Measurements from ENCODE around the gene USHBP1. TPM values are rescaled to one million over a fixed set of nuclear protein-coding genes. Genes with fewer than 3 reads are reported as not detected.
"Not testable (repeated sequence)": the region's sequence is repeated elsewhere in the genome, so short reads cannot be mapped to it uniquely, and the experiment has no call there.

The USHBP1 gene
- total RNA-seq, 2 donors from 2014 or later = 0.19 to 0.46 TPM

DNA sequence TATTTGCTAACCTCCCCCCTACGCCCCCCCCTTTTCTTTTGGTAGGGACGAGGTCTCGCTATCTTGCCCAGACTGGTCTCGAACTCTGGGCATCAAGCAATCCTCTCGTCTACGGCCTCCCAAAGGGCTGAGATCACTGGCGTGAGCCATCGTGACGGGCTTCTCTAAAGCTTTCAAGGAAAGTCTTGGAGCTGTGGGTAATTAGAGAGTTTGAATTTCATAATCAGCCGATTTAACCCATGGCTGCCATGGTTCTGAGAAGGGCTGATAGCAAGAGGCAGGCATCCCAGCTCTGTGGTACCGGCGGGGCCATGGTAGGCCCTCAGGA lies 39.4 kb upstream of the USHBP1 start:
- Mint-ChIP-seq H3K27me3 (ENCODE audit: low read depth) (no peaks in the 10 kb centered on the region), H3K27ac (no peak overlapping the region), H3K36me3 (ENCODE audit: insufficient read depth in 2 of 2) (no peaks in the 10 kb centered on the region), H3K4me1 (ENCODE audit: low read depth) (peaks cover 45% of the 10 kb centered on the region), H3K9me3 (no peaks in the 10 kb centered on the region), H3K4me3 (peak overlapping the region; percentile 78 to 80)
- no peak for DNase-seq
- no peak for ATAC-seq (replicated peaks in 1 of 2)

DNA sequence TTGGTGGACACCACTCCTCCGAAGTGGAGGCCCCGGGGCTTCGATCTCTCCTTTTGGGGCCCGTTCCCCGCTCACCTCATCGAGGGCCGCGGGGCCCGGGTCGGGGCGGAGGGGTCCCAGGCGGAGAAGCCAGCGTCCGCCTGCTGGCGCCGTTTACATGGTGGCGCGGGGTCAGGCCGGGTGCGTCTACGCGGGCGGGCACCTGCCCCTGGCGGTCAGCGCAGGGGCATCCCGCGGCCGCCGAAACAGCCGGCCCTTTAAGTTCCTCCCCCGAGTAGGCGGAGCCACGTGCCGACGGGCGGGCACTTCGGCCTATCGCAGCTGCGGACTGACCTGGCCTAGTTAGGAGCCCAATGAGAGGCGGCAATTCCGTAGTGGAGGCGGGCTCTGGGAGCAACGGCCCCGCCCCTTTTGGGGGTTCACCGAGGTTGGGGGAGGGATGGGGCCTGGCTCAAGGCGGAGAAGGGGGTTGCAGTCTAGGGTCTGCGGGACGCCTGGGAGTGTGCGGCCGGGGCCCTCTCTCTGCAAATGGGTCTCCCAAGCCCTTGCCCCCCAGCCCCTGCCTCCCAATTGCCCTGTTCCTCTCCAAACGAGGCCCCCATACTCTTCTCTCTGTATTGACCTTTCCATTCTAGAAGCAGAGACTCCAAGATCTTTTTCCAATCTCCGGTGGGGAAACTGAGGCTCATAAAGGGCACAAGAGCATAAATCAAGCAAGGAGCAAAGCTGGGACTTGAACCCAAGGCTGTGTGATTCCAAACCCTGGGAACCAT lies 38.8 kb upstream of the USHBP1 start, which contains the start of gene ABHD8:
Gene ABHD8, minus strand, starts transcription at position 259 of the 773 bp plus-strand sequence. CDS start 1,809 bp downstream, outside the sequence.
- Mint-ChIP-seq H3K27ac (no peak within 1 kb of the TSS), H3K36me3 (ENCODE audit: insufficient read depth in 2 of 2) (no peaks in the 10 kb centered on the region), H3K4me1 (ENCODE audit: low read depth) (peaks cover 43% of the 10 kb centered on the region), H3K9me3 (no peaks in the 10 kb centered on the region), H3K27me3 (ENCODE audit: low read depth) (no peaks in the 10 kb centered on the region), H3K4me3 (peak within 1 kb of the TSS; percentile 78 to 94)
- DNase-seq (peak; percentile 97 to 98), ATAC-seq (replicated peaks in 1 of 2) (peak; percentile 73 to 76)

DNA sequence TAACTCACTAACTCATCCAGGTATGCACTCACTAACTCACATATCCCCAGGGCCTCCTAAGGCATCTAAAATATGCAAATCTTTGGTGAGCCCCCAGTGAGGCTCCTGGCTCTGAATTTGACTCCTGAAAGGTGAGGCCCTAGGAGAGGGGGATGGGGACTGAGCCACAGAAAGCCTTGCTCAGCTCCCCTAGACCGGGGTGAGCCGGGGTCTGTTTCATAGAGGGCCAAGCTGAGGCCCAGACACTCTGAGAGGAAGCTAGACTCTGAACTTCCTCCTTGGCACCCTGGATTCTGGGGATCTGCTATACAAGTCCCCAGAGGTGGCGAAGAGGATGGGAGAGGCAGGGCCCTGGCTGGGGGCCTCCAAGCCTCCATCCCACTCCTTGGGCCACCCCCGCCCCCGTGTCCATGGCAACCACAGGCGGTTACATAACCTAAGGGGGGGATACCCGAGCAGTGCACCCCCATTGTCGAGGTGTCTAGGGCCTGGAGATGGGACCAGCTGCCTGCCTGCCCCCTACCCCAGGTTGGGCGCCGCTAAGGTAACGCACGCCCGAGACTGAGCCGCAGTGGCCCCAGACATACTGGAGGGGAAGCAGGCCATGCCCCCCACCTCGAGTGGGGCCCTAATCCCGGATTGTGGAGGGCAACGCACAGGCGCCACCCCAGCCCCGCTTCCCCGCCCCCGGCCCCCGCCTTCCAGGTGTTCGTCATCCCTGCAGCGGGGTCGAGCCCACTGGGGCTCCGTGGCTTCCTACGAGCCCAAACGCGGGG lies 38.0 kb upstream of the USHBP1 start:
- peaks cover 0 to 3% of the 10 kb centered on the region in 2 donors for H3K36me3 Mint-ChIP-seq (ENCODE audit: insufficient read depth in 2 of 2)
- no peaks in the 10 kb centered on the region for H3K9me3 Mint-ChIP-seq
- peaks cover 37% of the 10 kb centered on the region for H3K4me1 Mint-ChIP-seq (ENCODE audit: low read depth)
- H3K4me3 Mint-ChIP-seq = peak overlapping the region; percentile 78 to 80
- ATAC-seq (replicated peaks in 1 of 2) (peak in 1 of 2 donors; percentile 2), DNase-seq (no peak)
- no peak overlapping the region for H3K27ac Mint-ChIP-seq
- H3K27me3 Mint-ChIP-seq (ENCODE audit: low read depth) = no peaks in the 10 kb centered on the region

- H3K36me3 Mint-ChIP-seq (ENCODE audit: insufficient read depth in 2 of 2) = peaks cover 0 to 3% of the 10 kb centered on the region in 2 donors
- no peak overlapping the region for H3K27ac Mint-ChIP-seq
- ATAC-seq (replicated peaks in 1 of 2) (no peak), DNase-seq (no peak)
- no peak overlapping the region for H3K4me3 Mint-ChIP-seq
- H3K4me1 Mint-ChIP-seq (ENCODE audit: low read depth) = peaks cover 31% of the 10 kb centered on the region
- no peaks in the 10 kb centered on the region for H3K9me3 Mint-ChIP-seq
- H3K27me3 Mint-ChIP-seq (ENCODE audit: low read depth) = no peaks in the 10 kb centered on the region
Measured at GRCh38 chr19:17300992-17301619, 36.6 kb upstream of the USHBP1 start.

GRCh38 chr19:17296976-17297375 lies 32.4 kb upstream of the USHBP1 start:
- Mint-ChIP-seq H3K4me1 (ENCODE audit: low read depth) (peaks cover 21% of the 10 kb centered on the region), H3K36me3 (ENCODE audit: insufficient read depth in 2 of 2) (peaks cover 0 to 3% of the 10 kb centered on the region in 2 donors), H3K27ac (no peak overlapping the region), H3K9me3 (no peaks in the 10 kb centered on the region), H3K4me3 (no peak overlapping the region), H3K27me3 (ENCODE audit: low read depth) (no peaks in the 10 kb centered on the region)
- ATAC-seq (replicated peaks in 1 of 2) = no peak
- no peak for DNase-seq

DNA sequence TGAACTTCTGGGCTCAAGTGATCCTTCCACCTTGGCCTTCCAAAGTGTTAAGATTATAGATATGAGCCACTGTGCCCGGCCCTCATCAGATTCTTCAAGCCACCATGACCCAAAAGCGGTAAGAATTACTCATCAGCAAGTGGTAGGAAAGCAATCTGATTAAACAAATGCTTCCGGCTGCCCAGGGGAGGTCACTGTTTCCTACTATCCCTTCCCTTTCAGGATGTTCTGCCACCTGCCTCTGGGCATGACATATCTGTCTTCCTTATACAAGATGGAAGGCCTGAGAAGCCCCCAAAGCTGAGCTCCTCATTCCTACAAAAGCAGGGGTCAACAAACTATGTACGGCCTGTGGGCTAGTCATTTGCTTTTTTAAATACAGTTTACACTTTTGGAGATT lies 31.7 kb upstream of the USHBP1 start:
- Mint-ChIP-seq H3K36me3 (ENCODE audit: insufficient read depth in 2 of 2) (peaks cover 0 to 3% of the 10 kb centered on the region in 2 donors), H3K4me1 (ENCODE audit: low read depth) (peaks cover 23% of the 10 kb centered on the region), H3K4me3 (no peak overlapping the region), H3K27ac (peak overlapping the region; percentile 60), H3K9me3 (no peaks in the 10 kb centered on the region), H3K27me3 (ENCODE audit: low read depth) (no peaks in the 10 kb centered on the region)
- ATAC-seq (replicated peaks in 1 of 2) (no peak), DNase-seq (no peak)

DNA sequence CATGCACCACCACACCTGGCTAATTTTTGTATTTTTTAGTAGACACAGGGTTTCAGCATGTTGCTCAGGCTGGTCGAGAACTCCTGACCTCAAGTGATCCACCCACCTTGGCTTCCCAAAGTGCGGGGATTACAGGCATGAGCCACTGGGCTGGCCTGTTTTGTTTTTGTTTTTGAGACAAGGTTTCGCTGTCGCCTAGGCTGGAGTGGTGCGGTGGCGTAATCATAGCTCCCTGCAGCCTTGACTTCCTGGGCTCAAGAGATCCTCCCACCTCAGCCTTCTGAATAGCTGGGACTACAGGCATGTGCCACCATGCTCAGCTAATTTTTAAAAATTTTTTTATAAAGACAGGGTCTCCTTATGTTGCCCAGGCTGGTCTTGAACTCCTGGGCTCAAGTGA lies 31.0 kb upstream of the USHBP1 start:
- not testable (repeated sequence) for H3K36me3 Mint-ChIP-seq (ENCODE audit: insufficient read depth in 2 of 2); ATAC-seq (replicated peaks in 1 of 2); H3K27me3 Mint-ChIP-seq (ENCODE audit: low read depth); H3K9me3 Mint-ChIP-seq; DNase-seq; H3K4me3 Mint-ChIP-seq; H3K27ac Mint-ChIP-seq
- peaks cover 23% of the 10 kb centered on the region for H3K4me1 Mint-ChIP-seq (ENCODE audit: low read depth)

DNA sequence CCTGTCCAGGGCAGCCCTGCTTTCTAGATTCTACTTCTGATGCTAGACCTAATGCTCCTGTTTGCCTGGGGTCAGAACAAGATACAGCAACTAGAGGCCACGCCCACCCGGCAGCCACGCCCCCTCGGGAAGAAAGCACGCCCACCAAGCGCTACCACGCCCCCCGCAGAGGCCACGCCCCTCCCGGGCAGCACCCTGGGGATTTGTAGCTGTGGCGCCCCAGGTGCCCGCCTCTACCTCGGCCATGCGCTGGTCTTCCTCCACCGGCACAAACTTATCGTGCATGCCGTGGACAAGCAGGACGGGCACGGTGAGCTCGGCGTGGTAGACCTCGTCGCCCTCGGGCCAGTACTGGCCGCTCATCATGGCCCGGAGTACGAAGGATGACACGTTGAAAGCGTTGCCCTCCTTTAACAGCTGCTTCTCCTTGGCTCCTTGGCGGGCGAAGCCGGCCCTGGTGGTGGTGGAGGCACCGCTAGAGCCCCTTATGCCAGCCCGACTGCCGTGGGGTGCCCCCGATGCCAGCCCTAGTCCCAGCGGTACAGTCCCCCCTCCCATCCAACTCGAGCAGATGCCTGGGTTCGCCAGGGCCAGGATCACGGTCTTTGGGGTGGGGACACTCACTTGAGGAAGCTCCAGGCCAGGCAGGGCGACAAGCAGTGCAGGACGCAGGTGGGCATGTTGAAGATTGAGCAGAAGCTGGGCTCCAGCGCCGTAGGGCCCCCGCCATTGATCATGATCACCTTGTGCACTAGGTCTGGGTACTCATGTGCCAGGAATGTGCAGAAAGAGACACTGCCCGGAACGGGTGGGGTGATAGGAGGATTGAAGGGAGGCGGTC lies 29.7 kb upstream of the USHBP1 start:
- no peaks in the 10 kb centered on the region for H3K9me3 Mint-ChIP-seq
- no peak overlapping the region for H3K27ac Mint-ChIP-seq
- H3K4me3 Mint-ChIP-seq = no peak overlapping the region
- peaks cover 23% of the 10 kb centered on the region for H3K4me1 Mint-ChIP-seq (ENCODE audit: low read depth)
- peak; percentile 69 to 79 for DNase-seq
- no peak for ATAC-seq (replicated peaks in 1 of 2)
- H3K27me3 Mint-ChIP-seq (ENCODE audit: low read depth) = no peaks in the 10 kb centered on the region
- peaks cover 0 to 3% of the 10 kb centered on the region in 2 donors for H3K36me3 Mint-ChIP-seq (ENCODE audit: insufficient read depth in 2 of 2)

- no peak overlapping the region for H3K4me3 Mint-ChIP-seq
- no peak for ATAC-seq (replicated peaks in 1 of 2)
- H3K27ac Mint-ChIP-seq = no peak overlapping the region
- peaks cover 0 to 3% of the 10 kb centered on the region in 2 donors for H3K36me3 Mint-ChIP-seq (ENCODE audit: insufficient read depth in 2 of 2)
- no peak for DNase-seq
- H3K4me1 Mint-ChIP-seq (ENCODE audit: low read depth) = peaks cover 23% of the 10 kb centered on the region
- H3K27me3 Mint-ChIP-seq (ENCODE audit: low read depth) = no peaks in the 10 kb centered on the region
- no peaks in the 10 kb centered on the region for H3K9me3 Mint-ChIP-seq
Measured at GRCh38 chr19:17293605-17294004, 29.1 kb upstream of the USHBP1 start.

- H3K27ac Mint-ChIP-seq = no peak overlapping the region
- peak; percentile 83 to 90 for DNase-seq
- H3K27me3 Mint-ChIP-seq (ENCODE audit: low read depth) = no peaks in the 10 kb centered on the region
- ATAC-seq (replicated peaks in 1 of 2) = peak; percentile 94 to 96
- H3K36me3 Mint-ChIP-seq (ENCODE audit: insufficient read depth in 2 of 2) = no peaks in the 10 kb centered on the region
- H3K4me3 Mint-ChIP-seq = peak overlapping the region; percentile 88 to 90
- no peaks in the 10 kb centered on the region for H3K9me3 Mint-ChIP-seq
- peaks cover 23% of the 10 kb centered on the region for H3K4me1 Mint-ChIP-seq (ENCODE audit: low read depth)
Measured at GRCh38 chr19:17292301-17293074, 27.9 kb upstream of the USHBP1 start.

DNA sequence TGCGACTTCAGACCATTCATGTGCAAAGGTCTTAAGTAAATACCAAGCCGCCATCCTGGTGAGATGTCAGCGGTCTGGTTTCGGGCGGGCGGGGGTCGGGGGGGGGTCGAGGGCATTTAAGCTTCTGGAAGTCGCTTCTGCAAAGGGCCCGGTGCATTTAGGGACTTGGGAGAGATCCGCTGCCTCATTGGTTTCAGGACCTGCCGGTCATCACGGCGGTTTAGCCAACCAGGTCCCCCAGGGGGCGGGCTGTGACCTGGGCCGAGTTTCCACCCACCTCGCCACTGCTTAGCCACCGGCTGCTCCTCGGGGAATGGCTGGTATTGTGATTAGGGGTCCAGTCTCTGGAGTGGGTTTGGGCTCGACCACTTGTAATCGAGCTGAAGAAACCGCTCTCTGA lies 24.9 kb upstream of the USHBP1 start:
- no peaks in the 10 kb centered on the region for H3K36me3 Mint-ChIP-seq (ENCODE audit: insufficient read depth in 2 of 2)
- H3K4me3 Mint-ChIP-seq = no peak overlapping the region
- H3K4me1 Mint-ChIP-seq (ENCODE audit: low read depth) = peaks cover 14% of the 10 kb centered on the region
- H3K9me3 Mint-ChIP-seq = no peaks in the 10 kb centered on the region
- H3K27ac Mint-ChIP-seq = no peak overlapping the region
- no peaks in the 10 kb centered on the region for H3K27me3 Mint-ChIP-seq (ENCODE audit: low read depth)
- ATAC-seq (replicated peaks in 1 of 2) (peak in 1 of 2 donors; percentile 18), DNase-seq (peak; percentile 61 to 68)

GRCh38 chr19:17286752-17287151 lies 22.2 kb upstream of the USHBP1 start:
- H3K4me3 Mint-ChIP-seq = no peak overlapping the region
- H3K36me3 Mint-ChIP-seq (ENCODE audit: insufficient read depth in 2 of 2) = no peaks in the 10 kb centered on the region
- peaks cover 5% of the 10 kb centered on the region for H3K27me3 Mint-ChIP-seq (ENCODE audit: low read depth)
- peaks cover 5% of the 10 kb centered on the region for H3K4me1 Mint-ChIP-seq (ENCODE audit: low read depth)
- H3K27ac Mint-ChIP-seq = no peak overlapping the region
- no peaks in the 10 kb centered on the region for H3K9me3 Mint-ChIP-seq
- DNase-seq (no peak), ATAC-seq (replicated peaks in 1 of 2) (no peak)
